EL (cell line): ENCODE measurements around the gene CMTM1.
"Not testable (repeated sequence)": the region's sequence is repeated elsewhere in the genome, so short reads cannot be mapped to it uniquely, and the experiment has no call there.

Source experiments
- DNase-seq: peaks from one replicate; pipeline ENCODE4 v3.0.0-alpha.2; 2016

CMTM1 gene

GRCh38 chr16:66617728-66618127 is 51.5 kb downstream of the CMTM1 start:
- DNase-seq, result no peak

- DNase-seq, result peak; percentile 98
These were observed 52.5 kb downstream of the CMTM1 start for GRCh38 chr16:66618588-66619375.

- DNase-seq, result peak; percentile 76
These were observed 53.5 kb downstream of the CMTM1 start for GRCh38 chr16:66619534-66620428.

- DNase-seq, result no peak
These were observed 54.2 kb downstream of the CMTM1 start for GRCh38 chr16:66620429-66620795.

GRCh38 chr16:66621973-66622372 is 55.7 kb downstream of the CMTM1 start:
- no peak for DNase-seq

- no peak for DNase-seq
These were observed 56.6 kb downstream of the CMTM1 start for GRCh38 chr16:66622863-66623262.

GRCh38 chr16:66623755-66624154 is 57.5 kb downstream of the CMTM1 start:
- DNase-seq, result no peak

GRCh38 chr16:66627611-66628378 is 61.6 kb downstream of the CMTM1 start:
- DNase-seq, result not testable (repeated sequence)
